ENCODE measurements around the gene PHF12.

DNA sequence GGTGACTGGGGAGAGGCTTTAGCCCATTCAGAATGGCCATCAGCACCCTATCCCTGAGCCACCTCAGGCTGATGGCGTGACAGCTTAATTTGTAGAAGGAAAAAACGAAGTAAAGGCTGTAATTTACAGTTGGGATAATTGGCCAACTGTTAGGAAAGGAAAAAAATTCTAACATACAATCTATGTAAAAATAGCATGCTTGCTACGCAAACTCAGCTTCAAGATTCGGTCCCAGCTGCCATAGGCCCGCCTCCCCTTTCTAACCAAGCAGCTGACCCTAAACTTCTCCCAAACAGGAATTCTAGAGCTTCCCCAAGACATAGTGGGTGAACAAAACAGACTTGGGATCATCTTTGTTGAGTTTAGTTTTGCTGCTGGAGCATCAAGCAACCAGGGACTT lies 49.7 kb upstream of the PHF12 start:
- TF ChIP-seq, protein P1, sequence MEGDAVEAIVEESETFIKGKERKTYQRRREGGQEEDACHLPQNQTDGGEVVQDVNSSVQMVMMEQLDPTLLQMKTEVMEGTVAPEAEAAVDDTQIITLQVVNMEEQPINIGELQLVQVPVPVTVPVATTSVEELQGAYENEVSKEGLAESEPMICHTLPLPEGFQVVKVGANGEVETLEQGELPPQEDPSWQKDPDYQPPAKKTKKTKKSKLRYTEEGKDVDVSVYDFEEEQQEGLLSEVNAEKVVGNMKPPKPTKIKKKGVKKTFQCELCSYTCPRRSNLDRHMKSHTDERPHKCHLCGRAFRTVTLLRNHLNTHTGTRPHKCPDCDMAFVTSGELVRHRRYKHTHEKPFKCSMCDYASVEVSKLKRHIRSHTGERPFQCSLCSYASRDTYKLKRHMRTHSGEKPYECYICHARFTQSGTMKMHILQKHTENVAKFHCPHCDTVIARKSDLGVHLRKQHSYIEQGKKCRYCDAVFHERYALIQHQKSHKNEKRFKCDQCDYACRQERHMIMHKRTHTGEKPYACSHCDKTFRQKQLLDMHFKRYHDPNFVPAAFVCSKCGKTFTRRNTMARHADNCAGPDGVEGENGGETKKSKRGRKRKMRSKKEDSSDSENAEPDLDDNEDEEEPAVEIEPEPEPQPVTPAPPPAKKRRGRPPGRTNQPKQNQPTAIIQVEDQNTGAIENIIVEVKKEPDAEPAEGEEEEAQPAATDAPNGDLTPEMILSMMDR (conservative IDR thresholded peaks at IDR 0.05; ENCODE audit: low read depth in 2 of 2), result no peak
- TF ChIP-seq, protein P2, sequence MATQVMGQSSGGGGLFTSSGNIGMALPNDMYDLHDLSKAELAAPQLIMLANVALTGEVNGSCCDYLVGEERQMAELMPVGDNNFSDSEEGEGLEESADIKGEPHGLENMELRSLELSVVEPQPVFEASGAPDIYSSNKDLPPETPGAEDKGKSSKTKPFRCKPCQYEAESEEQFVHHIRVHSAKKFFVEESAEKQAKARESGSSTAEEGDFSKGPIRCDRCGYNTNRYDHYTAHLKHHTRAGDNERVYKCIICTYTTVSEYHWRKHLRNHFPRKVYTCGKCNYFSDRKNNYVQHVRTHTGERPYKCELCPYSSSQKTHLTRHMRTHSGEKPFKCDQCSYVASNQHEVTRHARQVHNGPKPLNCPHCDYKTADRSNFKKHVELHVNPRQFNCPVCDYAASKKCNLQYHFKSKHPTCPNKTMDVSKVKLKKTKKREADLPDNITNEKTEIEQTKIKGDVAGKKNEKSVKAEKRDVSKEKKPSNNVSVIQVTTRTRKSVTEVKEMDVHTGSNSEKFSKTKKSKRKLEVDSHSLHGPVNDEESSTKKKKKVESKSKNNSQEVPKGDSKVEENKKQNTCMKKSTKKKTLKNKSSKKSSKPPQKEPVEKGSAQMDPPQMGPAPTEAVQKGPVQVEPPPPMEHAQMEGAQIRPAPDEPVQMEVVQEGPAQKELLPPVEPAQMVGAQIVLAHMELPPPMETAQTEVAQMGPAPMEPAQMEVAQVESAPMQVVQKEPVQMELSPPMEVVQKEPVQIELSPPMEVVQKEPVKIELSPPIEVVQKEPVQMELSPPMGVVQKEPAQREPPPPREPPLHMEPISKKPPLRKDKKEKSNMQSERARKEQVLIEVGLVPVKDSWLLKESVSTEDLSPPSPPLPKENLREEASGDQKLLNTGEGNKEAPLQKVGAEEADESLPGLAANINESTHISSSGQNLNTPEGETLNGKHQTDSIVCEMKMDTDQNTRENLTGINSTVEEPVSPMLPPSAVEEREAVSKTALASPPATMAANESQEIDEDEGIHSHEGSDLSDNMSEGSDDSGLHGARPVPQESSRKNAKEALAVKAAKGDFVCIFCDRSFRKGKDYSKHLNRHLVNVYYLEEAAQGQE (IDR thresholded peaks at IDR 0.05; ENCODE audit: unreplicated experiment), result no peak

Measured in GM23338 (cell line).